ENCODE measurements around the gene FXR2. TPM values are rescaled to one million over a fixed set of nuclear protein-coding genes. Genes with fewer than 3 reads are reported as not detected.
"Not testable (repeated sequence)": the region's sequence is repeated elsewhere in the genome, so short reads cannot be mapped to it uniquely, and the experiment has no call there.

The FXR2 gene
- total RNA-seq, 1 donor from 2014 or later: 43.2 TPM

- FAIRE-seq (no peak), DNase-seq (ENCODE audit: low read depth) (no peak)
- no peaks in the 10 kb centered on the region for H3K27me3 ChIP-seq (ENCODE audit: control insufficient read depth, insufficient read depth, low read length)
- TF ChIP-seq, protein P1, sequence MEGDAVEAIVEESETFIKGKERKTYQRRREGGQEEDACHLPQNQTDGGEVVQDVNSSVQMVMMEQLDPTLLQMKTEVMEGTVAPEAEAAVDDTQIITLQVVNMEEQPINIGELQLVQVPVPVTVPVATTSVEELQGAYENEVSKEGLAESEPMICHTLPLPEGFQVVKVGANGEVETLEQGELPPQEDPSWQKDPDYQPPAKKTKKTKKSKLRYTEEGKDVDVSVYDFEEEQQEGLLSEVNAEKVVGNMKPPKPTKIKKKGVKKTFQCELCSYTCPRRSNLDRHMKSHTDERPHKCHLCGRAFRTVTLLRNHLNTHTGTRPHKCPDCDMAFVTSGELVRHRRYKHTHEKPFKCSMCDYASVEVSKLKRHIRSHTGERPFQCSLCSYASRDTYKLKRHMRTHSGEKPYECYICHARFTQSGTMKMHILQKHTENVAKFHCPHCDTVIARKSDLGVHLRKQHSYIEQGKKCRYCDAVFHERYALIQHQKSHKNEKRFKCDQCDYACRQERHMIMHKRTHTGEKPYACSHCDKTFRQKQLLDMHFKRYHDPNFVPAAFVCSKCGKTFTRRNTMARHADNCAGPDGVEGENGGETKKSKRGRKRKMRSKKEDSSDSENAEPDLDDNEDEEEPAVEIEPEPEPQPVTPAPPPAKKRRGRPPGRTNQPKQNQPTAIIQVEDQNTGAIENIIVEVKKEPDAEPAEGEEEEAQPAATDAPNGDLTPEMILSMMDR (IDR thresholded peaks at IDR 0.05; ENCODE audit: insufficient read depth, low read length, severe bottlenecking): no peak
- no peaks in the 10 kb centered on the region for H3K36me3 ChIP-seq (ENCODE audit: control insufficient read depth, insufficient read depth, low read length)
- H3K4me3 ChIP-seq (ENCODE audit: low read depth, low read length): no peak overlapping the region
Observed at GRCh38 chr17:7626307-7626706, 11.6 kb upstream of the FXR2 start.

DNA sequence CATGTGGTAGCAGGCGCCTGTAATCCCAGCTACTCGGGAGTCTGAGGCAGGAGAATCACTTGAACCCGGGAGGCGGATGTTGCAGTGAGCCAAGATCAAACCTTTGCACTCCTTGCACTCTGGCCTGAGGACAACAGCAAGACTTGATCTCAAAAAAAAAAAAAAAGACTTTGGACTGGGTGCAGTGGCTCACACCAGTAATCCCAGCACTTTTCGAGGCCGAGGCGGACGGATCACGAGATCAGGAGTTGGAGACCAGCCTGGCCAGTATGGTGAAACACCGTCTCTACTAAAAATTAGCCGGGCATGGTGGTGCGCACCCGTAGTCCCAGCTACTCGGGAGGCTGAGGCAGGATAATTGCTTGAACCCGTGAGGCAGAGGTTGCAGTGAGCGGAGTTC is 11.1 kb upstream of the FXR2 start:
- DNase-seq (ENCODE audit: low read depth); H3K4me3 ChIP-seq (ENCODE audit: low read depth, low read length); H3K36me3 ChIP-seq (ENCODE audit: control insufficient read depth, insufficient read depth, low read length); FAIRE-seq; H3K27me3 ChIP-seq (ENCODE audit: control insufficient read depth, insufficient read depth, low read length): not testable (repeated sequence)

DNA sequence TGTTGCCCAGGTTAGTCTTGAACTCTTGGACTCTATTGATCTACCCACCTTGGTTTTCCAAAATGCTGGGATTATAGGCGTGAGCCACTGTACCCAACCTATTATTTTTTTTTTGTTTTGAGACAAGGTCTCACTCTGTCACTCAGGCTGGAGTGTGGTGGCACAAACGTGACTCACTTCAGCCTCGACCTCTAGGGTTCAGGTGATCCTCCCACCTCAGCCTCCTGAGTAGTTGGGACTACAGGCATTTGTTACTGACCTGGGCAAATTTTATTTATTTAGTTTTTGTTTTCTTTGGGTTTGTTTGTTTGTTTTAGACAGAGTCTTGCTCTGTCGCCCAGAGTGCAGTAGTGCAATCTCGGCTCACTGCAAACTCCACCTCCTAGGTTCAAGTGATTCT is 9.0 kb upstream of the FXR2 start:
- TF ChIP-seq, protein P1 (IDR thresholded peaks at IDR 0.05; ENCODE audit: insufficient read depth, low read length, severe bottlenecking): no peak
- Histone ChIP-seq H3K27me3 (ENCODE audit: control insufficient read depth, insufficient read depth, low read length) (no peaks in the 10 kb centered on the region), H3K36me3 (ENCODE audit: control insufficient read depth, insufficient read depth, low read length) (no peaks in the 10 kb centered on the region), H3K4me3 (ENCODE audit: low read depth, low read length) (no peak overlapping the region)
- FAIRE-seq (no peak), DNase-seq (ENCODE audit: low read depth) (no peak)

- H3K4me3 ChIP-seq (ENCODE audit: low read depth, low read length): no peak overlapping the region
- no peak for DNase-seq (ENCODE audit: low read depth)
- no peaks in the 10 kb centered on the region for H3K36me3 ChIP-seq (ENCODE audit: control insufficient read depth, insufficient read depth, low read length)
- TF ChIP-seq, protein P1 (IDR thresholded peaks at IDR 0.05; ENCODE audit: insufficient read depth, low read length, severe bottlenecking): no peak
- H3K27me3 ChIP-seq (ENCODE audit: control insufficient read depth, insufficient read depth, low read length): no peaks in the 10 kb centered on the region
- no peak for FAIRE-seq
Observed at GRCh38 chr17:7620835-7621234, 6.1 kb upstream of the FXR2 start.

- no peak for FAIRE-seq
- no peaks in the 10 kb centered on the region for H3K36me3 ChIP-seq (ENCODE audit: control insufficient read depth, insufficient read depth, low read length)
- DNase-seq (ENCODE audit: low read depth): no peak
- TF ChIP-seq, protein P1 (IDR thresholded peaks at IDR 0.05; ENCODE audit: insufficient read depth, low read length, severe bottlenecking): no peak
- H3K27me3 ChIP-seq (ENCODE audit: control insufficient read depth, insufficient read depth, low read length): no peaks in the 10 kb centered on the region
- no peak overlapping the region for H3K4me3 ChIP-seq (ENCODE audit: low read depth, low read length)
Observed at GRCh38 chr17:7618608-7619007, 3.9 kb upstream of the FXR2 start.

DNA sequence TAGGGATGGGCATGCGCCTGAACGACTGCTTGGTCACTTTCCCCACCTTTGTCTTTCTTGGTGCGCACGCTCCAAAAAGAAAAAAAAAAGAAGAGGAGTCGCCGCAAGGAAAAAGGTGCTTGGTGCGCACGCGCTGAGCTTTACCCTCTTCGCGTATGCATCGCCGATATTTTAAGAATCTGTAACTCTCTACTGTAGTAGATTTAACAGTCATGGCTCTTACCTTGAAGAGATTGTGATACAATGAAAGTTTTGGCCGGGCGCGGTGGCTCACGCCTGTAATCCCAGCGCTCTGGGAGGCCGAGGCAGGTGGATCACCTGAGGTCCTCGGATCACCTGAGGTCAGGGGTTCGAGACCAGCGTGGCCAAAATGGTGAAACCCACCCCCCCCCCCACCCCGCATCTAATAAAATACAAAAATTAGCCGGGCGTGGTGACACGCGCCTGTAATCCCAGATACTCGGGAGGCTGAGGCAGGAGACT is 609 bp upstream of the FXR2 start:
- no peak for FAIRE-seq
- DNase-seq (ENCODE audit: low read depth): no peak
- H3K4me3 ChIP-seq (ENCODE audit: low read depth, low read length): peak overlapping the region; percentile 19
- TF ChIP-seq, protein P1 (IDR thresholded peaks at IDR 0.05; ENCODE audit: insufficient read depth, low read length, severe bottlenecking): no peak
- H3K36me3 ChIP-seq (ENCODE audit: control insufficient read depth, insufficient read depth, low read length): peaks cover 1% of the 10 kb centered on the region
- no peaks in the 10 kb centered on the region for H3K27me3 ChIP-seq (ENCODE audit: control insufficient read depth, insufficient read depth, low read length)
